Bronchial smooth muscle cell (primary cell): ENCODE results near the gene CYP46A1. TPM values are rescaled to one million over a fixed set of nuclear protein-coding genes. Genes with fewer than 3 reads are reported as not detected.

Source experiments
- total RNA-seq: library from RNA; depleted of rRNA; stranded (reverse); fragments of >200 nt; gene quantifications from 2 replicates; pipeline ENCODE4 v1.2.1, GENCODE V29; 2014

The CYP46A1 gene
- 0.47 and 1.4 TPM in 2 replicates for total RNA-seq

DNA sequence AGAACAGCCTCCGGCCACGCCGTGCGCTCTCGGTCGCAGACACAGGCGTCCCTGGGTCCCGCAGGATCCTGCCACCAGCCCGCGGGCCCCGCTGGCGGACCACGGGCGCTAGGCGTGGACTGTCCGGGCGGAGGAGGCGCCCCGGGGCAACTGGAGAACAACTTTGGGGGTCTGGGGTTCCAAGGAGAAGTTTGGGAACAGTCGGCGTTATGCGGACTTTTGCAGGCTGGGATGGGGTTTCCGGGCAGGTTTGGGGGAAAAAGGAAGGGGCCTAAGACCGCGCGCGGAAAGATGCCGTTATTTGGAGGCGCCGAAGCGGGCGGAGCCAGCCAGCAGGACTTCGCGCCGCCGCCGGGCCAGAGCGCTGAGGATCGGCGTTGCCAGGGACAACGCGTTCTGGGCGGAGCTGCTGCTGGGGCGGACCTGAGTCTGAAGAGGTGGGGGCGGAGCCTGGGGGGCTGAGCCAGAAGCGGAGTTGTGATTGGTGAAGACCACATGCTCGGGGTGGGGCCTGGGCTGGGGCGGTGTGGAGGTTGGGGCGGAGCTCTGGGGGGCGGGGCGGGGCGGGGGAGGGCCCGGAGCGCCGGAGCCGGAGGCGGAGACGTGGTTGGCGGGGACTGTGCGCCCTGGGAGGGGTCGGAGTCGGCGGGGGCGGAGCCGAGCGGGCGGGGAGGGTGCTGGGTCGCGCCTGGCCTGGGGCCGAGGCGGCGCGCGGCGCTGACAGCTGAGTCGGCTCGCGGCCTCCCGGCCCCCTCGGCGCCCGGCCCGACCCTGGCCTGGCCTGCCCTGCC lies at the start of gene CYP46A1:
Gene CYP46A1 (plus strand): TSS at position 680 of the 791 bp plus-strand sequence. CDS start 120 bp downstream, outside the sequence.

DNA sequence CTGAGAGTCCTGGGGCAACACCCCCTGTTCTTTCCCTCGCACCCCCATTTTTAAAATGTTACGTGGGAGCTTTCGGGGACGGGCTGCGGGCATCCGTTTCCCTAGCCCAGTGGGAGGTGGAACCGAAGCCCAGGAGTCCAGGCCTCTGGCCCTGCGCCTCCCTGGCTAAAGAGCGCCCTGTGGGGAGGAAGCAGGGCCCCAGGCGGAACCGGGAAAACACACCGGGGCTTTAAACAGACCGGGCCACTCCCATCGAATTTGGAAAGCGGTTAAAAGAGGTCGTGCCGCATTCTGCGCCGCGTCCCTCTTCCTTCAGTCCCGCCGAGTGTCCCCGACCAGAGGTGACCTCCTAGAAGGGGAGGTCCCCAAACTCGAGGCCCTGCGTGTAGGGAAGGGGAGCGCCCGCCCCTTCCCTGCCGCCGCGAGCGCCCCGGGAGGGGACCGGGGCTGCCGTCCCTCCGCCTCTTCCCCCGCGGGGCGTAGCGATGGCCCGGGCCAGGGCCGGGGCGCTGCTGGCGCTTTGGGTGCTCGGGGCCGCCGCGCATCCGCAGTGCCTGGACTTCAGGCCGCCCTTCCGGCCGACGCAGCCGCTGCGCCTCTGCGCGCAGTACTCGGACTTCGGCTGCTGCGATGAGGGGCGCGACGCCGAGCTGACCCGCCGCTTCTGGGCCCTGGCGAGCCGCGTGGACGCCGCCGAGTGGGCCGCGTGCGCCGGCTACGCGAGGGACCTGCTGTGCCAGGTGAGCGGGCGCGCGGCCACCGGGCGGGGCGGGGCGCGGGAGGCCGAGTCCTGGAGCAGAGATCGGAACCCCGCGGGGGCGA lies 39.2 kb upstream of the CYP46A1 start, which contains the start of gene HHIPL1:
Gene HHIPL1 (plus strand): TSS at position 407 of the 822 bp plus-strand sequence. CDS start 79 bp downstream, at position 486.

Other genes starting within 250 kb of the CYP46A1 start
- gene SETD3, start 203.4 kb upstream of the CYP46A1 start, total RNA-seq, result 24.0 and 30.4 TPM in 2 replicates
- gene CCNK, start 202.9 kb upstream of the CYP46A1 start, total RNA-seq, result 17.0 and 29.2 TPM in 2 replicates
- 2.0 and 3.2 TPM in 2 replicates for gene CCDC85C, start 80.1 kb upstream of the CYP46A1 start, total RNA-seq
- gene HHIPL1, start 39.2 kb upstream of the CYP46A1 start, total RNA-seq, result 8.5 and 8.6 TPM in 2 replicates
- 84.0 and 251 TPM in 2 replicates for gene EML1, start 109.1 kb downstream of the CYP46A1 start, total RNA-seq